IMR-90 (cell line): ENCODE data around the gene NXPH1. TPM values are rescaled to one million over a fixed set of nuclear protein-coding genes. Genes with fewer than 3 reads are reported as not detected.

Experiments
- ATAC-seq: fragments of 200-7000 bp; cut with Tn5 transposase; 2 replicates; pipeline ENCODE4 v1.9.1; 2020; ENCODE audit warnings: low read depth, mild to moderate bottlenecking, moderate library complexity
- BruUV-seq: library from RNA; stranded (reverse); fragments of 400-500 nt; replicated peaks from 2 replicates; lab custom pipeline; 2021; lab: Mats Ljungman, UMichigan
- CTCF ChIA-PET: fragments of 300-600 bp; formaldehyde crosslinking; extraction: SDS; loops from one replicate; lab custom pipeline; 2021; ENCODE audit warnings: antibody characterized with exemption; lab: Yijun Ruan, JAX
- POLR2A ChIA-PET: fragments of 300-600 bp; sonication (Branson Sonifier 250); formaldehyde crosslinking; loops from one replicate; lab custom pipeline; 2022; ENCODE audit warnings: antibody characterized with exemption; ENCODE audit not compliant: unreplicated experiment; lab: Charles Lee
- DNase-seq: peaks from one replicate; pipeline ENCODE4 v3.0.0; 2013
- H2AFZ ChIP-seq: replicated peaks from 2 replicates; pipeline ENCODE3; 2013; ENCODE audit warnings: low read length, mild to moderate bottlenecking; ENCODE audit not compliant: poor library complexity
- H2AK5ac ChIP-seq: 2 replicates; pipeline ENCODE4 v1.6.1; 2013; ENCODE audit warnings: low read depth, low read length, inconsistent platforms
- H2AK9ac ChIP-seq: replicated peaks from 2 replicates; pipeline ENCODE3; 2013; ENCODE audit warnings: mild to moderate bottlenecking, low read depth, low read length, moderate library complexity; ENCODE audit not compliant: poor library complexity
- H2BK120ac ChIP-seq: 2 replicates; pipeline ENCODE4 v1.6.1; 2013; ENCODE audit warnings: low read depth, low read length, inconsistent platforms
- H2BK15ac ChIP-seq: 3 replicates; pipeline ENCODE4 v1.6.1; 2013; ENCODE audit warnings: low read depth, low read length, inconsistent platforms
- H2BK20ac ChIP-seq: 2 replicates; pipeline ENCODE4 v1.6.1; 2013; ENCODE audit warnings: low read depth, mild to moderate bottlenecking, inconsistent platforms, low read length, moderate library complexity
- H2BK5ac ChIP-seq: 2 replicates; pipeline ENCODE4 v1.6.1; 2013; ENCODE audit warnings: mild to moderate bottlenecking, low read depth, low read length, inconsistent platforms; ENCODE audit not compliant: poor library complexity, severe bottlenecking
- H3K14ac ChIP-seq: replicated peaks from 2 replicates; pipeline ENCODE4 v1.6.1; 2013; ENCODE audit warnings: low read depth, low read length, inconsistent platforms
- H3K18ac ChIP-seq: 2 replicates; pipeline ENCODE4 v1.6.1; 2013; ENCODE audit warnings: low read depth, low read length, control low read depth
- H3K23ac ChIP-seq: 2 replicates; pipeline ENCODE4 v1.6.1; 2013; ENCODE audit warnings: low read depth, low read length, inconsistent platforms
- H3K27ac ChIP-seq: 2 replicates; pipeline ENCODE4 v1.5.1; 2013; ENCODE audit warnings: mild to moderate bottlenecking, control low read depth, low read length; ENCODE audit not compliant: insufficient read depth
- H3K27me3 ChIP-seq: 2 replicates; pipeline ENCODE4 v1.6.1; 2013; ENCODE audit warnings: low read length; ENCODE audit not compliant: control insufficient read depth, insufficient read depth
- H3K36me3 ChIP-seq: 2 replicates; pipeline ENCODE4 v1.6.1; 2013; ENCODE audit warnings: low read length, mixed read lengths; ENCODE audit not compliant: control insufficient read depth, insufficient read depth
- H3K4ac ChIP-seq: 2 replicates; pipeline ENCODE4 v1.6.1; 2013; ENCODE audit warnings: low read depth, low read length, inconsistent platforms
- H3K4me1 ChIP-seq: 2 replicates; pipeline ENCODE4 v1.6.1; 2013; ENCODE audit warnings: low read length, mixed read lengths; ENCODE audit not compliant: control insufficient read depth, insufficient read depth
- H3K4me2 ChIP-seq: 2 replicates; pipeline ENCODE4 v1.6.1; 2013; ENCODE audit warnings: low read depth, mild to moderate bottlenecking, control low read depth, low read length, moderate library complexity
- H3K4me3 ChIP-seq: 2 replicates; pipeline ENCODE4 v1.5.1; 2013; ENCODE audit warnings: low read depth, mild to moderate bottlenecking, control low read depth, low read length, moderate library complexity; ENCODE audit not compliant: insufficient read depth
- H3K56ac ChIP-seq: 2 replicates; pipeline ENCODE4 v1.6.1; 2013; ENCODE audit warnings: low read length, inconsistent platforms; ENCODE audit not compliant: insufficient read depth; ENCODE audit errors: extremely low read depth
- H3K79me1 ChIP-seq, 2 experiments: 2 replicates each; pipeline ENCODE4 v1.6.1; 2013; ENCODE audit warnings: low read length in 2 of 2, inconsistent platforms in 1 of 2, low read depth in 1 of 2
- H3K9ac ChIP-seq: 2 replicates; pipeline ENCODE4 v1.6.1; 2013; ENCODE audit warnings: low read depth, low read length, control low read depth
- H3K9me1 ChIP-seq: 2 replicates; pipeline ENCODE4 v1.6.1; 2013; ENCODE audit warnings: low read length, inconsistent platforms; ENCODE audit not compliant: insufficient read depth
- H3K9me3 ChIP-seq: 2 replicates; pipeline ENCODE4 v1.6.1; 2013; ENCODE audit warnings: low read length; ENCODE audit not compliant: control insufficient read depth, insufficient read depth
- H4K20me1 ChIP-seq: 2 replicates; pipeline ENCODE4 v1.6.1; 2013; ENCODE audit warnings: low read length, inconsistent platforms; ENCODE audit not compliant: insufficient read depth
- H4K5ac ChIP-seq: 2 replicates; pipeline ENCODE4 v1.6.1; 2013; ENCODE audit warnings: mild to moderate bottlenecking, low read depth, low read length, control low read depth
- H4K8ac ChIP-seq, 2 experiments: 2 replicates each; pipeline ENCODE4 v1.6.1; 2013; ENCODE audit warnings: low read depth in 2 of 2, low read length in 2 of 2, control low read depth in 1 of 2, inconsistent platforms in 1 of 2
- H4K91ac ChIP-seq: 2 replicates; pipeline ENCODE4 v1.6.1; 2013; ENCODE audit warnings: low read depth, low read length, inconsistent platforms; ENCODE audit not compliant: insufficient read depth
- BHLHE40 ChIP-seq: fragments of 150-350 bp; IDR thresholded peaks from 2 replicates; pipeline ENCODE4 v1.6.1; 2016; ENCODE audit warnings: mild to moderate bottlenecking, low read depth, low read length
- MXI1 ChIP-seq: IDR thresholded peaks from 2 replicates; pipeline ENCODE4 v1.6.1; 2012; ENCODE audit warnings: low read depth, mild to moderate bottlenecking, low read length, moderate library complexity, borderline replicate concordance
- POLR2A ChIP-seq: IDR thresholded peaks from 2 replicates; pipeline ENCODE4 v1.6.1; 2012; ENCODE audit warnings: mild to moderate bottlenecking, low read depth, low read length
- WGBS, 2 experiments: methylation state at CpG; one replicate each; pipeline versions ENCODE4 v1.1.5 to v1.1.7; 2013; ENCODE audit warnings: missing lambda C conversion rate in 2 of 2; ENCODE audit not compliant: insufficient read length in 1 of 2; ENCODE audit errors: extremely low coverage in 2 of 2; 5-methylcytosine and 5-hydroxymethylcytosine counted together
- dilution Hi-C: fragments of 300-500 bp; cut with HindIII; formaldehyde crosslinking; loops from one replicate; pipeline ENCODE4 v1.14.3; 2018; ENCODE audit warnings: low sequenced_read_pairs; ENCODE audit not compliant: unreplicated experiment
- in situ Hi-C: fragments of 300-500 bp; cut with MboI; formaldehyde crosslinking; loops from 3 replicates; pipeline ENCODE4 v1.14.3; 2019; ENCODE audit warnings: low sequenced_read_pairs, inconsistent platforms, mixed read lengths
- intact Hi-C: fragments of 100-400 bp; cut with micrococcal nuclease; formaldehyde crosslinking; loops from 2 replicates; pipeline ENCODE4 v1.10.0; 2022
- polyA plus RNA-seq, 3 experiments: library from polyadenylated mRNA; depleted of rRNA; stranded (reverse); fragments of >200 nt; gene quantifications; 2 replicates each; pipeline ENCODE4 v1.2.3, GENCODE V29; 2012; ENCODE audit warnings: low replicate concordance in 1 of 3
- total RNA-seq: library from RNA; depleted of rRNA; stranded (reverse); fragments of >200 nt; gene quantifications from 2 replicates; pipeline ENCODE4 v1.2.3, GENCODE V29; 2012

Gene NXPH1
- total and polyA plus RNA-seq, 2 of the 4 experiments (the other 2 are of a cell fraction) = not detected

DNA sequence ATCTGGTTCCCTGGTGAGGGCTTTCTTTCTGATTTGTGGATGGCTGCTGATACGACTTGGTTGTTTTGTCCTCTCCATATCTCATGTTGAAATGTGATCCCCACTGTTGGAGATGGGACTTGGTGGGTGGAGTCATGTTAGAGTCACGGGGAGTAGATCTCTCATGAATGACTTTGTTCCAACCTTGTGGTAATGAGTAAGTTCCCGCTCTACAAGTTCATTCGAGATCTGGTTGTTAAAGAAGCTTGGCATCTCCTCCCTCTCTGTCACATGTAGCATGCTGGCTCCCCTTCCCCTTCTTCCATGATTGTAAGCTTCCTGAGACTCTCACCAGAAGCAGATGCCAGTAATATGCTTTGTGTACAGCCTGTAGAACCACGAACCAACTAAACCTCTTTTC is 37.1 kb upstream of the NXPH1 start:
- no peak overlapping the region for H3K9ac ChIP-seq
- peaks cover 14% of the 10 kb centered on the region for H3K9me3 ChIP-seq
- no peak overlapping the region for H2BK5ac ChIP-seq
- H2BK120ac ChIP-seq = no peak overlapping the region
- H3K14ac ChIP-seq = no peak overlapping the region
- H2BK20ac ChIP-seq = no peak overlapping the region
- H4K20me1 ChIP-seq = no peaks in the 10 kb centered on the region
- H3K23ac ChIP-seq = no peak overlapping the region
- H3K79me1 ChIP-seq = no peaks in the 10 kb centered on the region
- CTCF ChIA-PET = no interaction called here
- H3K27me3 ChIP-seq = no peaks in the 10 kb centered on the region
- ATAC-seq (no peak), DNase-seq (no peak)
- H2AK5ac ChIP-seq = no peak overlapping the region
- H3K56ac ChIP-seq = no peak overlapping the region
- no peaks in the 10 kb centered on the region for H3K9me1 ChIP-seq
- POLR2A ChIA-PET = no interaction called here
- intact Hi-C loops = no loop called here
- H4K91ac ChIP-seq = no peak overlapping the region
- no peak overlapping the region for H2AK9ac ChIP-seq
- H3K27ac ChIP-seq = no peak overlapping the region
- H3K18ac ChIP-seq = no peak overlapping the region
- no peaks in the 10 kb centered on the region for H3K36me3 ChIP-seq
- no peak overlapping the region for H3K4me3 ChIP-seq
- no peaks in the 10 kb centered on the region for H3K4me1 ChIP-seq
- no TSS peak for BruUV-seq
- dilution Hi-C loops = no loop called here
- no peak overlapping the region for H4K5ac ChIP-seq
- H3K4me2 ChIP-seq = no peak overlapping the region
- in situ Hi-C loops = no loop called here
- H4K8ac ChIP-seq = no peak overlapping the region
- H2BK15ac ChIP-seq = no peak overlapping the region
- H3K4ac ChIP-seq = no peak overlapping the region
- no peak overlapping the region for H2AFZ ChIP-seq
- TF ChIP-seq POLR2A = no peak
- TF ChIP-seq MXI1 = no peak
- TF ChIP-seq BHLHE40 = no peak
- WGBS, 2 experiments = no CpG with 5 or more reads among the region's 5 CpGs
